ENCODE results near the gene BEND2.

DNA sequence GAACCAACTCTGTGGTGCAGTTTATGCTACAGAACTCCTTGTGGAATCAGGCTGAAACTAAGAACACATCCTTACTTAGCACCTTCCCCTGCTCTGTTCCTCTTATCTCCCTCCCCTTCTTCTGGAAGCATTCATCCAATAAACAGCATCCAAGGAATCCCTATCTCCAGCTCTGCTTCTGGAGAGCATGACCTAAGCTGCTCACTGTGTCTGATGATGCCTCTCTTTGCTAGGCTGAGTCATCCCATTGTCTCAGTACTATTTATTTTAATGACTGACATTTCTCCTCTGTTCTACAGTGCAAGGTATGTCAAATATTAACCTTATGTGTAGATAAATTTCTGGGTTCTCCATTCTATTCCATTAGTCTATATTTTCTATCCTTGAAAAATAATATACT, 71.2 kb downstream of the BEND2 start:
- TF ChIP-seq, protein P1, sequence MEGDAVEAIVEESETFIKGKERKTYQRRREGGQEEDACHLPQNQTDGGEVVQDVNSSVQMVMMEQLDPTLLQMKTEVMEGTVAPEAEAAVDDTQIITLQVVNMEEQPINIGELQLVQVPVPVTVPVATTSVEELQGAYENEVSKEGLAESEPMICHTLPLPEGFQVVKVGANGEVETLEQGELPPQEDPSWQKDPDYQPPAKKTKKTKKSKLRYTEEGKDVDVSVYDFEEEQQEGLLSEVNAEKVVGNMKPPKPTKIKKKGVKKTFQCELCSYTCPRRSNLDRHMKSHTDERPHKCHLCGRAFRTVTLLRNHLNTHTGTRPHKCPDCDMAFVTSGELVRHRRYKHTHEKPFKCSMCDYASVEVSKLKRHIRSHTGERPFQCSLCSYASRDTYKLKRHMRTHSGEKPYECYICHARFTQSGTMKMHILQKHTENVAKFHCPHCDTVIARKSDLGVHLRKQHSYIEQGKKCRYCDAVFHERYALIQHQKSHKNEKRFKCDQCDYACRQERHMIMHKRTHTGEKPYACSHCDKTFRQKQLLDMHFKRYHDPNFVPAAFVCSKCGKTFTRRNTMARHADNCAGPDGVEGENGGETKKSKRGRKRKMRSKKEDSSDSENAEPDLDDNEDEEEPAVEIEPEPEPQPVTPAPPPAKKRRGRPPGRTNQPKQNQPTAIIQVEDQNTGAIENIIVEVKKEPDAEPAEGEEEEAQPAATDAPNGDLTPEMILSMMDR (IDR thresholded peaks at IDR 0.05) = no peak
- no peak for TF ChIP-seq RAD21 (IDR thresholded peaks at IDR 0.05; ENCODE audit: low read length)
- TF ChIP-seq EZH2phosphoT487 (IDR thresholded peaks at IDR 0.05; ENCODE audit: borderline replicate concordance, low read depth) = no peak
- no peak for TF ChIP-seq TEAD4 (IDR thresholded peaks at IDR 0.05; ENCODE audit: borderline replicate concordance, insufficient read depth)
- no peak for TF ChIP-seq POLR2AphosphoS5 (IDR thresholded peaks at IDR 0.05; ENCODE audit: low read depth, low read length)
- TF ChIP-seq, protein P2, sequence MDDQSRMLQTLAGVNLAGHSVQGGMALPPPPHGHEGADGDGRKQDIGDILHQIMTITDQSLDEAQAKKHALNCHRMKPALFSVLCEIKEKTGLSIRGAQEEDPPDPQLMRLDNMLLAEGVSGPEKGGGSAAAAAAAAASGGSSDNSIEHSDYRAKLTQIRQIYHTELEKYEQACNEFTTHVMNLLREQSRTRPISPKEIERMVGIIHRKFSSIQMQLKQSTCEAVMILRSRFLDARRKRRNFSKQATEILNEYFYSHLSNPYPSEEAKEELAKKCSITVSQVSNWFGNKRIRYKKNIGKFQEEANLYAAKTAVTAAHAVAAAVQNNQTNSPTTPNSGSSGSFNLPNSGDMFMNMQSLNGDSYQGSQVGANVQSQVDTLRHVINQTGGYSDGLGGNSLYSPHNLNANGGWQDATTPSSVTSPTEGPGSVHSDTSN (IDR thresholded peaks at IDR 0.05) = no peak
- TF ChIP-seq SIN3A (IDR thresholded peaks at IDR 0.05; ENCODE audit: borderline replicate concordance, low read depth, low read length) = no peak
- TF ChIP-seq GABPA (IDR thresholded peaks at IDR 0.05; ENCODE audit: low read depth) = no peak
- no peak for TF ChIP-seq YY1 (IDR thresholded peaks at IDR 0.05; ENCODE audit: low read depth)
- TF ChIP-seq SMC3 (IDR thresholded peaks at IDR 0.05; ENCODE audit: low read depth, low read length) = no peak
- TF ChIP-seq, protein P3, sequence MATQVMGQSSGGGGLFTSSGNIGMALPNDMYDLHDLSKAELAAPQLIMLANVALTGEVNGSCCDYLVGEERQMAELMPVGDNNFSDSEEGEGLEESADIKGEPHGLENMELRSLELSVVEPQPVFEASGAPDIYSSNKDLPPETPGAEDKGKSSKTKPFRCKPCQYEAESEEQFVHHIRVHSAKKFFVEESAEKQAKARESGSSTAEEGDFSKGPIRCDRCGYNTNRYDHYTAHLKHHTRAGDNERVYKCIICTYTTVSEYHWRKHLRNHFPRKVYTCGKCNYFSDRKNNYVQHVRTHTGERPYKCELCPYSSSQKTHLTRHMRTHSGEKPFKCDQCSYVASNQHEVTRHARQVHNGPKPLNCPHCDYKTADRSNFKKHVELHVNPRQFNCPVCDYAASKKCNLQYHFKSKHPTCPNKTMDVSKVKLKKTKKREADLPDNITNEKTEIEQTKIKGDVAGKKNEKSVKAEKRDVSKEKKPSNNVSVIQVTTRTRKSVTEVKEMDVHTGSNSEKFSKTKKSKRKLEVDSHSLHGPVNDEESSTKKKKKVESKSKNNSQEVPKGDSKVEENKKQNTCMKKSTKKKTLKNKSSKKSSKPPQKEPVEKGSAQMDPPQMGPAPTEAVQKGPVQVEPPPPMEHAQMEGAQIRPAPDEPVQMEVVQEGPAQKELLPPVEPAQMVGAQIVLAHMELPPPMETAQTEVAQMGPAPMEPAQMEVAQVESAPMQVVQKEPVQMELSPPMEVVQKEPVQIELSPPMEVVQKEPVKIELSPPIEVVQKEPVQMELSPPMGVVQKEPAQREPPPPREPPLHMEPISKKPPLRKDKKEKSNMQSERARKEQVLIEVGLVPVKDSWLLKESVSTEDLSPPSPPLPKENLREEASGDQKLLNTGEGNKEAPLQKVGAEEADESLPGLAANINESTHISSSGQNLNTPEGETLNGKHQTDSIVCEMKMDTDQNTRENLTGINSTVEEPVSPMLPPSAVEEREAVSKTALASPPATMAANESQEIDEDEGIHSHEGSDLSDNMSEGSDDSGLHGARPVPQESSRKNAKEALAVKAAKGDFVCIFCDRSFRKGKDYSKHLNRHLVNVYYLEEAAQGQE (IDR thresholded peaks at IDR 0.05; ENCODE audit: low read depth, low read length) = no peak
- no peak for TF ChIP-seq EP300 (IDR thresholded peaks at IDR 0.05; ENCODE audit: borderline replicate concordance in 1 of 2, low read depth in 1 of 2, low read length in 1 of 2)
- no peak for TF ChIP-seq CHD2 (IDR thresholded peaks at IDR 0.05; ENCODE audit: low read length, partially characterized antibody)
- TF ChIP-seq TAF1 (IDR thresholded peaks at IDR 0.05; ENCODE audit: borderline replicate concordance, low read depth, low read length) = no peak

All from SK-N-SH (cell line).